Measurements from ENCODE around the gene LRRC7. TPM values are rescaled to one million over a fixed set of nuclear protein-coding genes. Genes with fewer than 3 reads are reported as not detected.

The LRRC7 gene
- total RNA-seq, 1 donor from 2014 or later: not detected

DNA sequence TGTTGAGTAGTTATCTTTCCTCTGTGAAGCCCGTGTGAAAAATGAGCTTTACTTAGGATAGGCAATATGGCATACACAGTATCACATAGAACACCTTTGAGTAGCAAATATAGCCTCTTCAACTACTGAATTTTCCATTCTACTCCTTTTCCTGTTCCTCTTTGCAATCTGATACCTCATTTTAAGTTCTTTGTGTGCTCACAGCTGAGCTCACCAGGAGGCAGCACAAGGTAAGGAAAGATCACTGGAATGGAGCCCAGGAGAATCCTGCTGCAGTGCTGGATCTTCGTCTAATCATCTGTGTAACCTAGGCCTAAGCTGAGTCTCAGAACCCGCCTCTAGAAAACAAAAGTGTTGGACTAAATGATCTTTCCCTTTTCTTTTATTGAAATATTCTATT, 466.7 kb downstream of the LRRC7 start:
- Histone ChIP-seq H3K36me3 (ENCODE audit: control insufficient read depth, insufficient read depth, low read length) (no peaks in the 10 kb centered on the region), H3K4me3 (ENCODE audit: low read depth, low read length) (no peak overlapping the region), H3K27me3 (ENCODE audit: control insufficient read depth, insufficient read depth, low read length) (no peaks in the 10 kb centered on the region)
- FAIRE-seq (no peak), DNase-seq (ENCODE audit: low read depth) (peak; percentile 47)
- TF ChIP-seq, protein P1, sequence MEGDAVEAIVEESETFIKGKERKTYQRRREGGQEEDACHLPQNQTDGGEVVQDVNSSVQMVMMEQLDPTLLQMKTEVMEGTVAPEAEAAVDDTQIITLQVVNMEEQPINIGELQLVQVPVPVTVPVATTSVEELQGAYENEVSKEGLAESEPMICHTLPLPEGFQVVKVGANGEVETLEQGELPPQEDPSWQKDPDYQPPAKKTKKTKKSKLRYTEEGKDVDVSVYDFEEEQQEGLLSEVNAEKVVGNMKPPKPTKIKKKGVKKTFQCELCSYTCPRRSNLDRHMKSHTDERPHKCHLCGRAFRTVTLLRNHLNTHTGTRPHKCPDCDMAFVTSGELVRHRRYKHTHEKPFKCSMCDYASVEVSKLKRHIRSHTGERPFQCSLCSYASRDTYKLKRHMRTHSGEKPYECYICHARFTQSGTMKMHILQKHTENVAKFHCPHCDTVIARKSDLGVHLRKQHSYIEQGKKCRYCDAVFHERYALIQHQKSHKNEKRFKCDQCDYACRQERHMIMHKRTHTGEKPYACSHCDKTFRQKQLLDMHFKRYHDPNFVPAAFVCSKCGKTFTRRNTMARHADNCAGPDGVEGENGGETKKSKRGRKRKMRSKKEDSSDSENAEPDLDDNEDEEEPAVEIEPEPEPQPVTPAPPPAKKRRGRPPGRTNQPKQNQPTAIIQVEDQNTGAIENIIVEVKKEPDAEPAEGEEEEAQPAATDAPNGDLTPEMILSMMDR (IDR thresholded peaks at IDR 0.05; ENCODE audit: insufficient read depth, low read length, severe bottlenecking): peak; percentile 36

DNA sequence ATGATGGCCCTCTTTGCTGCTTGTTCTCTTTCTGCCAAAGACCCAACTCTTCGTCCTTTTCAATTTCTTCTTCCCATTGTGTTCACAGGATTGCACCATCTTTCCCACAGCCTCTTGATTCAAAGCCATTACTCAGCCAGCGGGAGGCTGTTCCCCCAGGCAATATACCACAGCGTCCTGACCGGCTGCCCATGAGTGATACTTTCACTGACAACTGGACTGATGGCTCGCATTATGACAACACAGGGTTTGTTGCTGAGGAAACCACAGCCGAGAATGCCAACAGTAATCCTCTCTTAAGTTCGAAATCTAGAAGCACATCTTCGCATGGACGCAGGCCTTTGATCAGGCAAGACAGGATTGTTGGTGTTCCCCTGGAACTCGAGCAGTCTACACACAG, 470.3 kb downstream of the LRRC7 start:
- Histone ChIP-seq H3K4me3 (ENCODE audit: low read depth, low read length) (no peak overlapping the region), H3K27me3 (ENCODE audit: control insufficient read depth, insufficient read depth, low read length) (no peaks in the 10 kb centered on the region), H3K36me3 (ENCODE audit: control insufficient read depth, insufficient read depth, low read length) (no peaks in the 10 kb centered on the region)
- no peak for FAIRE-seq
- TF ChIP-seq, protein P1 (IDR thresholded peaks at IDR 0.05; ENCODE audit: insufficient read depth, low read length, severe bottlenecking): no peak
- peak; percentile 54 for DNase-seq (ENCODE audit: low read depth)

DNA sequence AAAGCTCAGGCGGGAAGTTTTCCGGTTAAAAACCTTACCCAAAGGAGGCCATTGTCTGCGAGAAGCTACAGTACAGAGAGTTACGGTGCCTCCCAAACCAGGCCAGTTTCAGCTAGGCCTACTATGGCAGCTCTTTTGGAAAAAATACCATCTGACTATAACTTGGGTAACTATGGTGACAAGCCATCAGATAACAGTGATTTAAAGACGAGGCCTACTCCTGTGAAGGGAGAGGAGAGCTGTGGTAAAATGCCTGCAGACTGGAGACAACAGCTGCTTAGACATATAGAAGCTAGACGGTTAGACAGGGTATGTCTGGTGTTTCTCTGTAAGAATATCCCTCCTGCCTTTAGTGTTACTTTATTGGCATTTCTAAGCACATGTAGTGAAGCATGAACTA, 471.8 kb downstream of the LRRC7 start:
- DNase-seq (ENCODE audit: low read depth) (no peak), FAIRE-seq (no peak)
- no peak overlapping the region for H3K4me3 ChIP-seq (ENCODE audit: low read depth, low read length)
- no peaks in the 10 kb centered on the region for H3K27me3 ChIP-seq (ENCODE audit: control insufficient read depth, insufficient read depth, low read length)
- TF ChIP-seq, protein P1 (IDR thresholded peaks at IDR 0.05; ENCODE audit: insufficient read depth, low read length, severe bottlenecking): no peak
- no peaks in the 10 kb centered on the region for H3K36me3 ChIP-seq (ENCODE audit: control insufficient read depth, insufficient read depth, low read length)

DNA sequence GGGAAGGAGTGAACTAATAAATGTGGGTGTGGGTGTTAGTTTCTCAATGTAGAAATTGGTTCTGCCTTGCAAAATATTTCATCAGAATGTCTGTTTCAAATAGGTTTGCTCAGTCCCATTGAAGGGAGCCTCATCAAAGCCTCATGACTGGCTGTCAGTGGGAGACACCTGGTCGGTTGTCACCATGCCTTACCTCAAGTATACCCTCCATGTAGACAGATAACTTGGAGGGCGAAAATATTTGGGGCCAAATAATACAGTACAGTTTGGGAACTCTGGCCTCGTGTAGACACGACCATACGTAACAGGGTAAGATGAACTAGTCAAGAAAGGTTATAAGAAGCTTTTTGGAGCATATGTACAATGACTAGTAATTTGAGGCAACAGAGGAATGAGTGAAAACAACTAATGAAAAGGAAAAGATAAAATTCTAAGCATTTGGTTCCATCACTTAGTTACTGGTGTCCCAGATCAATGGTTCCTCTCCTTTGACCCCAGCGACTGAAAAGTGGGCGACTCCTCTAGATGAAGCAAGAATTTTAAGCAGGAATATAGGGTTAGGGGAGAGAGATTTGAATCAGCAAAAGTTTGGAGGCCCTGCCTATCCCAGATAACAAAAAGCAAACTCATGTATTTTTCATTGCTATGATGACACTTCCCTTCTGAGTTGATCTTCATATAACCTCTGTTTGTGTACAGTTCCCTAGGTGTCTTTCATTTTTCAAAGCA, 473.8 kb downstream of the LRRC7 start:
- no peak for FAIRE-seq
- Histone ChIP-seq H3K36me3 (ENCODE audit: control insufficient read depth, insufficient read depth, low read length) (no peaks in the 10 kb centered on the region), H3K4me3 (ENCODE audit: low read depth, low read length) (no peak overlapping the region), H3K27me3 (ENCODE audit: control insufficient read depth, insufficient read depth, low read length) (no peaks in the 10 kb centered on the region)
- TF ChIP-seq, protein P1 (IDR thresholded peaks at IDR 0.05; ENCODE audit: insufficient read depth, low read length, severe bottlenecking): no peak
- no peak for DNase-seq (ENCODE audit: low read depth)

DNA sequence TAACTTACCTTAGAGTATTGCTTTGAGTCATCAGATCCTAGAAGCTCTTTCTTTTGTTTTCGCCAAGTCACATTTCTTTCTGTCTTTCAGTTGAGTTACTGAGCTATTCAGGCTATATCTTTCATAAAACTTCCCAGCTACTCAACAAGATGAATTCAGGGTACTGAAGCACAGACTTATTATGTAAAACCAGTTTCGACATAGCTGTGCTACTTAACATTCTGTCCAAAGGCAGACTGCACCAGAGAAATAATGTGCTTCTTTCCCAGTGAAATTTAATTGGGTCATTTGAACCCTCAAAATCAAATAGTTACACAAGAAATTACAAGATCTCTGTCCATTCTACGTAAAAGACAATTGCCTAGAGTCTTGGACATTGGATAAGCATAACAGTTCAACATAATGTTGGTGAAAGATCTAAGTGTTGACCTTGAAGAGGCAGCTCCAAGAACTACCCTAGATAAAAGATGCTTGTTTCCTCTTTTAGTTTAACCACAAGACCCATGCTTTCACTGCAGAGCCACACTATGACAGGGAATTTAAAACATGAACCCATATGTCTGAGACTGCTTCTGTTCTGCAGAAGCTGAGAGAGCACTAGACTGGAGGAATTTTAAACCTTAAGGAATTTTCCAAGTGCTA, 474.5 kb downstream of the LRRC7 start:
- Histone ChIP-seq H3K27me3 (ENCODE audit: control insufficient read depth, insufficient read depth, low read length) (no peaks in the 10 kb centered on the region), H3K4me3 (ENCODE audit: low read depth, low read length) (no peak overlapping the region), H3K36me3 (ENCODE audit: control insufficient read depth, insufficient read depth, low read length) (no peaks in the 10 kb centered on the region)
- TF ChIP-seq, protein P1 (IDR thresholded peaks at IDR 0.05; ENCODE audit: insufficient read depth, low read length, severe bottlenecking): no peak
- FAIRE-seq (no peak), DNase-seq (ENCODE audit: low read depth) (no peak)
